Measurements from ENCODE around the gene ARID2.

DNA sequence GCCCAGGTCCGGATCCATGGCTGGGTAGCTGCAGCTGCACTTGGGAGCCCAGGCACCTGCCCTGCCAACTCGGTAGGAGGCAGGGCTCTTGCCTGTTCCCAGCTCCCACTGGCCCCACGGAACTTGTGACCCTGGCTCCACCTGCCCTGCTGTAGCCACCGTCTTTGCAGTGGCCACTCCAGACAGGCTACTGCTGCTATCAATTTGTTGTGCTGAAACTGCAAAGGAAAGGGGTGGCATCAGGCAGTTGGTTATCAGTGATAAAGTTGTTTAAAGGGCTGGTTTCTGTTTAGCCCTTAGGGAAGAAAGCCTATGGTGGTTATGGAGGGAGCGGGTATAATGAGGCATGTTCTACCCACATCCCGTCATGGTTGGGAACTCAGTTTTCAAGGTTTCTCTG is 32.1 kb upstream of the ARID2 start:
- TF ChIP-seq, protein P1, sequence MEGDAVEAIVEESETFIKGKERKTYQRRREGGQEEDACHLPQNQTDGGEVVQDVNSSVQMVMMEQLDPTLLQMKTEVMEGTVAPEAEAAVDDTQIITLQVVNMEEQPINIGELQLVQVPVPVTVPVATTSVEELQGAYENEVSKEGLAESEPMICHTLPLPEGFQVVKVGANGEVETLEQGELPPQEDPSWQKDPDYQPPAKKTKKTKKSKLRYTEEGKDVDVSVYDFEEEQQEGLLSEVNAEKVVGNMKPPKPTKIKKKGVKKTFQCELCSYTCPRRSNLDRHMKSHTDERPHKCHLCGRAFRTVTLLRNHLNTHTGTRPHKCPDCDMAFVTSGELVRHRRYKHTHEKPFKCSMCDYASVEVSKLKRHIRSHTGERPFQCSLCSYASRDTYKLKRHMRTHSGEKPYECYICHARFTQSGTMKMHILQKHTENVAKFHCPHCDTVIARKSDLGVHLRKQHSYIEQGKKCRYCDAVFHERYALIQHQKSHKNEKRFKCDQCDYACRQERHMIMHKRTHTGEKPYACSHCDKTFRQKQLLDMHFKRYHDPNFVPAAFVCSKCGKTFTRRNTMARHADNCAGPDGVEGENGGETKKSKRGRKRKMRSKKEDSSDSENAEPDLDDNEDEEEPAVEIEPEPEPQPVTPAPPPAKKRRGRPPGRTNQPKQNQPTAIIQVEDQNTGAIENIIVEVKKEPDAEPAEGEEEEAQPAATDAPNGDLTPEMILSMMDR (IDR thresholded peaks at IDR 0.05; ENCODE audit: low read depth, low read length, poor library complexity, severe bottlenecking) = no peak
- no peak for TF ChIP-seq EZH2phosphoT487 (IDR thresholded peaks at IDR 0.05; ENCODE audit: borderline replicate concordance, low read length)

All from DOHH2 (cell line).